A172 (cell line): ENCODE measurements around the gene PSME2. TPM values are rescaled to one million over a fixed set of nuclear protein-coding genes. Genes with fewer than 3 reads are reported as not detected.
"Not testable (repeated sequence)": the region's sequence is repeated elsewhere in the genome, so short reads cannot be mapped to it uniquely, and the experiment has no call there.

Experiments
- DNase-seq: peaks from one replicate; pipeline ENCODE4 v3.0.0-alpha.2; 2015; ENCODE audit warnings: low spot score
- total RNA-seq: library from RNA; depleted of rRNA; stranded (reverse); fragments of >200 nt; shearing (Covaris generic); gene quantifications from 2 replicates; pipeline ENCODE4 v1.2.3, GENCODE V29; 2014

The PSME2 gene
- total RNA-seq, 1 experiment from 2014 or later, result 126 TPM

- DNase-seq, result peak; percentile 97
Observed at GRCh38 chr14:24114532-24115421, 31.6 kb downstream of the PSME2 start, which contains the start of the genes DCAF11 and NRL. Gene DCAF11 (plus strand): TSS chr14:24114777. CDS start chr14:24115595, 818 bp downstream. Gene NRL (minus strand): TSS chr14:24114949. CDS start chr14:24082848, 32,101 bp downstream.

- DNase-seq, result peak; percentile 55
Observed at GRCh38 chr14:24113801-24114531, 32.4 kb downstream of the PSME2 start.

- DNase-seq, result no peak
Observed at GRCh38 chr14:24113379-24113800, 33.0 kb downstream of the PSME2 start.

GRCh38 chr14:24110523-24110922 is 35.9 kb downstream of the PSME2 start:
- no peak for DNase-seq

GRCh38 chr14:24110060-24110459 is 36.4 kb downstream of the PSME2 start:
- DNase-seq, result no peak

GRCh38 chr14:24108336-24108874 is 38.0 kb downstream of the PSME2 start:
- DNase-seq, result no peak

- no peak for DNase-seq
Observed at GRCh38 chr14:24106672-24107271, 39.6 kb downstream of the PSME2 start.

- DNase-seq, result not testable (repeated sequence)
Observed at GRCh38 chr14:24105609-24106239, 40.7 kb downstream of the PSME2 start.

GRCh38 chr14:24103451-24103850 is 43.0 kb downstream of the PSME2 start:
- no peak for DNase-seq

- no peak for DNase-seq
Observed at GRCh38 chr14:24102357-24103048, 43.9 kb downstream of the PSME2 start.

GRCh38 chr14:24100982-24101494 is 45.4 kb downstream of the PSME2 start:
- no peak for DNase-seq

GRCh38 chr14:24100197-24100981 is 46.0 kb downstream of the PSME2 start:
- no peak for DNase-seq

- DNase-seq, result no peak
Observed at GRCh38 chr14:24098927-24099813, 47.2 kb downstream of the PSME2 start.

- DNase-seq, result no peak
Observed at GRCh38 chr14:24098229-24098926, 48.0 kb downstream of the PSME2 start.

- no peak for DNase-seq
Observed at GRCh38 chr14:24096545-24097181, 49.7 kb downstream of the PSME2 start.

- no peak for DNase-seq
Observed at GRCh38 chr14:24095271-24096068, 50.9 kb downstream of the PSME2 start.

- no peak for DNase-seq
Observed at GRCh38 chr14:24094841-24095270, 51.6 kb downstream of the PSME2 start.
